GM10266 (cell line): ENCODE results near the gene SOCS2.

Experiments used
- DNase-seq: peaks from one replicate; pipeline ENCODE4 v3.0.0; 2012; ENCODE audit errors: extremely low spot score
- TF ChIP-seq, protein P1 (sequence below): IDR thresholded peaks from 2 replicates; pipeline ENCODE4 v1.5.1; 2012; ENCODE audit warnings: mild to moderate bottlenecking, low read depth; ENCODE audit not compliant: control insufficient read depth, insufficient read depth; ENCODE audit errors: missing control alignments

The SOCS2 gene

GRCh38 chr12:93595351-93595750 is 22.9 kb downstream of the SOCS2 start:
- TF ChIP-seq, protein P1, sequence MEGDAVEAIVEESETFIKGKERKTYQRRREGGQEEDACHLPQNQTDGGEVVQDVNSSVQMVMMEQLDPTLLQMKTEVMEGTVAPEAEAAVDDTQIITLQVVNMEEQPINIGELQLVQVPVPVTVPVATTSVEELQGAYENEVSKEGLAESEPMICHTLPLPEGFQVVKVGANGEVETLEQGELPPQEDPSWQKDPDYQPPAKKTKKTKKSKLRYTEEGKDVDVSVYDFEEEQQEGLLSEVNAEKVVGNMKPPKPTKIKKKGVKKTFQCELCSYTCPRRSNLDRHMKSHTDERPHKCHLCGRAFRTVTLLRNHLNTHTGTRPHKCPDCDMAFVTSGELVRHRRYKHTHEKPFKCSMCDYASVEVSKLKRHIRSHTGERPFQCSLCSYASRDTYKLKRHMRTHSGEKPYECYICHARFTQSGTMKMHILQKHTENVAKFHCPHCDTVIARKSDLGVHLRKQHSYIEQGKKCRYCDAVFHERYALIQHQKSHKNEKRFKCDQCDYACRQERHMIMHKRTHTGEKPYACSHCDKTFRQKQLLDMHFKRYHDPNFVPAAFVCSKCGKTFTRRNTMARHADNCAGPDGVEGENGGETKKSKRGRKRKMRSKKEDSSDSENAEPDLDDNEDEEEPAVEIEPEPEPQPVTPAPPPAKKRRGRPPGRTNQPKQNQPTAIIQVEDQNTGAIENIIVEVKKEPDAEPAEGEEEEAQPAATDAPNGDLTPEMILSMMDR = no peak

DNA sequence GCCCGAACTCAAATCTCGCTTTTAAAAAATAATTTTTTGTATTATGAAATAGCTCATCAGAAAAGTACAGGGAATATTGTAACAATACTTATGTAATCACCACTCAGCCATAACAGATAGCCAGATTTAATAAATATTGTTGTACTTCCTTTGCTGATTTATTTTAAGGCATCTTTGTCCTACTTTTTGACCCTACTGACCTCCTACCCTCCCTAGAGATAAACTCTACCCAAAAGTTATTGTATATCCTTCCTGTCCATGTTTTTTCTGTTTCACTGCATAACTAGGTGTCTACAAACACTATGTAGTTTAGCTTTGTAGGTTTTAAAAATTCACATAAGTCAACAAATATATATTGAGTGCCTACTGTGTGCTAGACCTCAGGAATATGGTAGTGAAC is 25.1 kb downstream of the SOCS2 start:
- TF ChIP-seq, protein P1 = no peak
- DNase-seq = no peak

More at GRCh38 chr12:93595351-93595750, 22.9 kb downstream of the SOCS2 start:
- no peak for DNase-seq

- TF ChIP-seq, protein P1 = no peak
- DNase-seq = no peak
Observed at GRCh38 chr12:93599192-93599591, 26.7 kb downstream of the SOCS2 start.

DNA sequence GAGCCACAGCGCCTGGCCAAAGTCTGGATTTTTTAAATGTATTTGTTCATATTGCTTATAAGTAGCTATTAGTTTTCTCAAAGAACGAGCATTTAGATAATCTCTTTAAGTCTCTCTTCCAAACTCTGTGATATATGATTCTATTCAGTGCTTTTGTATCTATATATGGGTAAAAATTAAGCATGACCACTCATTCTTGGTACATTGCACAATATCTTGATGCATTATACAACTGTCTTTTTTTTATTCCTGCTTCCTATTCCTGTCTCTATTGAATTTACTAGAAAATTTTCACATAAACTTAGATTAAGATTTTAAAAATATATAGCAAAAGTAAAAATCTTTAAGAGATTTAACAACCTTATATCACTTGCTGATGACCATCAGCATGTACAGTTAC is 29.1 kb downstream of the SOCS2 start:
- TF ChIP-seq, protein P1 = no peak
- DNase-seq = no peak

DNA sequence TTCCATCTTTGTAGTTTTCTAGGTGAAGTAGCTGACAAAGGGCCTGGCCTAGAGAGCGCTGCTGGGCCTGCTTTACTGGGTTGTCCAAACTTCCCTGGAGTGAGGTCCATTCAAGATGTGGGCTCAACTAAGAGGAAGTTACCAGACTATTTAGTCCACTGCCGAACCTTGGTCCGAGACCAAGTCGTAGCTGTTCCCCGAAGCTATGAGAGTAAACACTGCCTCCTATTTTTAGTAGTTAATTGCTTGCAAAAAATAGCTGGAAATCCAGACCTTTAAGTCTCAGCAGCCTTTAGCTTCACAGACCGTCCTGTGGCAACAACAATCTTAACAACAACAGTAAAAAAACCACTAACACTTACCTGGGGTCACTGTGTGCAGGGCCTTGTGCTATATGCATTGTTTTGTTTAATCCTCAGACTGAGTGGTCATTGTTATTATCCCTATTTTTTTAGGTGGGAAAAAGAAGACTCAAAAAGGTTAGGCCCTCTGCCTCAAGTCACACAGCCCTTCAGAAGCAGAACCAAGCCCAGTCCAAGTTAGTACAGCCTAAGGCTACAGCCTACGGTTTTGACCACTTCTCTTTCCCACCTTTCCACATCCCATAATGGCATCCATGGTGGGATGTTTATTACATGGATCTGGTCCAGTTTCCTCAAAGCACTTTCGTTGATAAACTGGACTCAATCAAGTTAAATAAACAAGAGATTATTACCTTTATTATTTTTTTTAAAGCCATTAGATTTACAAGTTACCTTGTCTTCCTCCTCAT is 30.6 kb downstream of the SOCS2 start:
- DNase-seq = no peak
- TF ChIP-seq, protein P1 = no peak

DNA sequence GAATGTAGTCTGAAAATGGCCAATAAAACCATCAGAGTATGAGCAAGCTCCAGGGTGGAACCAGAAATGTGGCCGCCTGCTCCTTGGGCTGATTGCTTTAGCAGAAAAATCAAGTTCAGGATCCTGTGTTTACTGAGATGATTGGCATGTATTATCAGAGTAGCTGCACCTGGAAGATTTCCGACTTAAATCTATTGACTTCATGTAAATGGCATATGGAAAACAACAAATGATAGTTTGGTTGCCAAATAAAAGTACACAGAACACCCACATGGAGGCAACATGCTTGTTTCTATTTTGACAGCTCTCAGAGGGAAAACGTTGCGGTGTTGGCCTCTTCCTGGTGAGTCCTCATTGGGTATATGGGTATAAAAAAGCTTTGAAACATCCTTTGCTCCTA is 31.3 kb downstream of the SOCS2 start:
- DNase-seq = no peak

GRCh38 chr12:93608313-93608712 is 35.8 kb downstream of the SOCS2 start:
- TF ChIP-seq, protein P1 = no peak

More for the DNA sequence above, 31.3 kb downstream of the SOCS2 start:
- TF ChIP-seq, protein P1 = no peak

More at GRCh38 chr12:93608313-93608712, 35.8 kb downstream of the SOCS2 start:
- DNase-seq = no peak
